SK-N-SH (cell line): ENCODE results near the gene DIS3L2. TPM values are rescaled to one million over a fixed set of nuclear protein-coding genes. Genes with fewer than 3 reads are reported as not detected.

ENCODE experiments used
- CTCF ChIA-PET: fragments of 300-600, 350-600 bp; formaldehyde crosslinking; extraction: SDS; loops from one replicate; lab custom pipeline; 2021; lab: Yijun Ruan, JAX
- POLR2A ChIA-PET: fragments of 350-600 bp; sonication (Branson Sonifier 250); formaldehyde crosslinking; extraction: SDS; loops from one replicate; lab custom pipeline; 2020; ENCODE audit warnings: antibody characterized with exemption, inconsistent platforms; lab: Yijun Ruan, JAX
- DNase-seq: peaks from one replicate; pipeline ENCODE4 v3.0.0; 2012
- H2AFZ ChIP-seq: fragments of 200-600 bp; sonication (generic); 2 replicates; pipeline ENCODE4 v1.8.1; 2016; ENCODE audit warnings: antibody characterized with exemption, mild to moderate bottlenecking, low read depth
- H3F3A ChIP-seq: fragments of 200-600 bp; sonication (generic); replicated peaks from 2 replicates; pipeline ENCODE3; 2016; ENCODE audit warnings: antibody characterized with exemption, mild to moderate bottlenecking; ENCODE audit not compliant: insufficient read depth
- H3K27ac ChIP-seq, 2 experiments: fragments of 200-500 bp in 1 of 2; fragments of 200-600 bp in 1 of 2; sonication (Bioruptor generic) in 1 of 2; sonication (generic), shearing (Covaris generic) in 1 of 2; 2 replicates each; pipeline versions ENCODE4 v1.5.1 to v1.6.1; 2014 to 2016; ENCODE audit warnings: low read depth in 2 of 2, inconsistent platforms in 1 of 2, low read length in 1 of 2, mild to moderate bottlenecking in 1 of 2, mixed read lengths in 1 of 2
- H3K27me3 ChIP-seq: fragments of 200-600 bp; sonication (generic), shearing (Covaris generic); 2 replicates; pipeline ENCODE4 v1.6.1; 2016; ENCODE audit warnings: mixed run types; ENCODE audit not compliant: insufficient read depth
- H3K36me3 ChIP-seq, 2 experiments: fragments of 200-500 bp in 1 of 2; fragments of 200-600 bp in 1 of 2; sonication (Bioruptor generic) in 1 of 2; sonication (generic) in 1 of 2; replicated peaks in 1 of 2; 2 replicates each; pipeline versions ENCODE3 to v1.5.1; 2014 to 2016; ENCODE audit warnings: low read length in 1 of 2, mild to moderate bottlenecking in 1 of 2; ENCODE audit not compliant: insufficient read depth in 2 of 2, control insufficient read depth in 1 of 2
- H3K4me1 ChIP-seq, 2 experiments: fragments of 200-500 bp in 1 of 2; fragments of 200-600 bp in 1 of 2; sonication (Bioruptor generic) in 1 of 2; sonication (generic), shearing (Covaris generic) in 1 of 2; 2 replicates each; pipeline versions ENCODE4 v1.5.1 to v1.6.1; 2014 to 2016; ENCODE audit warnings: low read depth in 1 of 2, low read length in 1 of 2, mixed run types in 1 of 2; ENCODE audit not compliant: insufficient read depth in 2 of 2, control insufficient read depth in 1 of 2
- H3K4me2 ChIP-seq: fragments of 200-600 bp; sonication (generic), shearing (Covaris generic); 2 replicates; pipeline ENCODE4 v1.6.1; 2017; ENCODE audit warnings: mixed run types
- H3K4me3 ChIP-seq, 2 experiments: fragments of 200-500 bp in 1 of 2; fragments of 200-600 bp in 1 of 2; sonication (Bioruptor generic) in 1 of 2; sonication (generic), shearing (Covaris generic) in 1 of 2; 2 replicates each; pipeline versions ENCODE4 v1.5.1 to v1.8.1; 2014 to 2016; ENCODE audit warnings: low read depth in 2 of 2, inconsistent platforms in 1 of 2, low read length in 1 of 2, mild to moderate bottlenecking in 1 of 2, mixed read lengths in 1 of 2, moderate library complexity in 1 of 2
- H3K79me2 ChIP-seq: fragments of 200-600 bp; sonication (generic); 2 replicates; pipeline ENCODE4 v1.8.1; 2017; ENCODE audit warnings: mild to moderate bottlenecking; ENCODE audit not compliant: insufficient read depth
- H3K9ac ChIP-seq: fragments of 200-600 bp; sonication (generic); 2 replicates; pipeline ENCODE4 v1.6.1; 2017; ENCODE audit warnings: mixed run types
- H3K9me2 ChIP-seq: fragments of 200-600 bp; sonication (generic); 2 replicates; pipeline ENCODE4 v1.6.1; 2017; ENCODE audit warnings: mixed run types
- H3K9me3 ChIP-seq: fragments of 200-600 bp; sonication (generic); 2 replicates; pipeline ENCODE4 v1.6.1; 2017; ENCODE audit warnings: mixed run types, mild to moderate bottlenecking, moderate library complexity
- H4K20me1 ChIP-seq: fragments of 200-600 bp; sonication (generic); 2 replicates; pipeline ENCODE4 v1.6.1; 2017; ENCODE audit warnings: mild to moderate bottlenecking, mixed run types; ENCODE audit not compliant: insufficient read depth
- EP300 ChIP-seq, 2 experiments: IDR thresholded peaks; 2 replicates each; pipeline versions ENCODE4 v1.4.0 to v1.6.1; 2012; ENCODE audit warnings: borderline replicate concordance in 1 of 2, low read depth in 1 of 2, low read length in 1 of 2
- EZH2phosphoT487 ChIP-seq: fragments of 200-600 bp; sonication (generic); IDR thresholded peaks from 2 replicates; pipeline ENCODE4 v1.6.1; 2017; ENCODE audit warnings: low read depth, mixed run types, mild to moderate bottlenecking, antibody characterized with exemption, moderate library complexity, borderline replicate concordance
- FOSL2 ChIP-seq: IDR thresholded peaks from 2 replicates; pipeline ENCODE4 v1.4.0; 2012; ENCODE audit warnings: low read depth, mild to moderate bottlenecking, moderate library complexity, borderline replicate concordance
- NFIC ChIP-seq: IDR thresholded peaks from 2 replicates; pipeline ENCODE4 v1.4.0; 2012; ENCODE audit warnings: borderline replicate concordance
- NRF1 ChIP-seq: IDR thresholded peaks from 2 replicates; pipeline ENCODE4 v1.6.1; 2012; ENCODE audit warnings: low read depth, mild to moderate bottlenecking, low read length
- RAD21 ChIP-seq: IDR thresholded peaks from 2 replicates; pipeline ENCODE4 v1.6.1; 2012; ENCODE audit warnings: mild to moderate bottlenecking, low read length
- RCOR1 ChIP-seq: fragments of 150-350 bp; IDR thresholded peaks from 2 replicates; pipeline ENCODE4 v1.6.1; 2017; ENCODE audit warnings: antibody characterized with exemption, low read length
- RFX5 ChIP-seq: IDR thresholded peaks from 2 replicates; pipeline ENCODE4 v1.6.1; 2012; ENCODE audit warnings: mild to moderate bottlenecking, improper control_type of control experiment, low read length
- RXRA ChIP-seq: IDR thresholded peaks from 2 replicates; pipeline ENCODE4 v1.4.0; 2012; ENCODE audit warnings: low read depth, mild to moderate bottlenecking, borderline replicate concordance
- SIN3A ChIP-seq: IDR thresholded peaks from 2 replicates; pipeline ENCODE4 v1.6.1; 2012; ENCODE audit warnings: low read depth, mild to moderate bottlenecking, low read length, moderate library complexity, borderline replicate concordance
- SMC3 ChIP-seq: IDR thresholded peaks from 2 replicates; pipeline ENCODE4 v1.6.1; 2012; ENCODE audit warnings: low read depth, low read length, improper control_type of control experiment
- TAF1 ChIP-seq: IDR thresholded peaks from 2 replicates; pipeline ENCODE4 v1.6.1; 2012; ENCODE audit warnings: low read depth, mild to moderate bottlenecking, low read length, moderate library complexity, borderline replicate concordance
- TCF12 ChIP-seq: IDR thresholded peaks from 2 replicates; pipeline ENCODE4 v1.4.0; 2012
- TEAD4 ChIP-seq: IDR thresholded peaks from 2 replicates; pipeline ENCODE4 v1.4.0; 2012; ENCODE audit warnings: mild to moderate bottlenecking, borderline replicate concordance; ENCODE audit not compliant: insufficient read depth
- WGBS: methylation state at CpG from one replicate; pipeline ENCODE4 v1.1.6; 2017; ENCODE audit warnings: low lambda C conversion rate; 5-methylcytosine and 5-hydroxymethylcytosine counted together
- polyA plus RNA-seq, 3 experiments: library from polyadenylated mRNA; depleted of rRNA; stranded (reverse); fragments of >200 nt; gene quantifications; 2 replicates each; pipeline ENCODE4 v1.2.3, GENCODE V29; 2012
- TF ChIP-seq, protein P1 (sequence below): fragments of 150-350 bp; IDR thresholded peaks from 2 replicates; pipeline ENCODE4 v1.6.1; 2017; ENCODE audit warnings: antibody characterized with exemption, low read length, low read depth, borderline replicate concordance
- TF ChIP-seq, protein P2 (sequence below): IDR thresholded peaks from 2 replicates; pipeline ENCODE4 v1.4.0; 2012; ENCODE audit warnings: low read depth, borderline replicate concordance
- TF ChIP-seq, protein P3 (sequence below): IDR thresholded peaks from 2 replicates; pipeline ENCODE4 v1.4.0; 2012; ENCODE audit warnings: low read depth

Gene DIS3L2
- polyA plus RNA-seq, 1 of the 3 experiments (the other 2 are of a cell fraction): 17.9 TPM

DNA sequence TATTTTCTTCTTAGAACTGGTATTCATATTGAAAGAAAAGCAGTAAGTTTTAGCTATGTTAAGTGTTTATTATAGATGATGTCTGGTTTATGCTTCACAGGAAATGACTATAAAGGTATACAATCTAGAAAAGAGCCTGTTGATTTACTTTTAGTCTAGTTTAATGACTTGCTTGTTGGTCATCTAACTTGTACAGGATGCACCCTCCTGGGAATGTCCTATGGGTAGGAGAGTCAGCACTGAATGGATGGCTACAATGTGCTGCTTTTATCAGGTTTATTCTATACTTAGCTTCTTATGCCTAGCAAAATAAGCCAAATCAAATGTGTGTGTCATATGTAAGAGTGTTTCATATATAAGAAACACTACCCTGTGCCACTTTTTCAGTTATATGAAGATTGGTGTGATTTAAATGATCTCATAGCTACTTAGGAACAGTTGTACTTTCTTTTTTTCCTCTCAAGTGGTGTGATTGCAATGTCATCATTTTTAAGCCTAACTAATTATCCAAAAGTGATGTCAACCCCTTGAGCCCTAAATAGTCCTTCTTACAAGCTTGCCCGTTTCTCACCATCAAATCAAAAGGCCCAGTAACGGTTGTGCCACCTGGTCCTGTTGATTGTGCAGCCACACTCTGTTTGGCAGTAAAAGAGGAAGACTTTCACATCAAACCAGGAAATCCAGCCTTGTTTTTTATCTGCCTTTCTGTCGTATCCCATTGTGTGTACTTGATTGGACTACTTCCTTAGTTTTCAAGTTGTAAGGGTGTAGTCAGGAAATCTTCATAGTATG lies 176.0 kb downstream of the DIS3L2 start:
- DNase-seq: no peak
- peaks cover 0 to 11% of the 10 kb centered on the region in 2 experiments; a peak in 1 of 4 replicates for H3K4me1 ChIP-seq
- ChIA-PET CTCF (interaction anchor here (1.3 to 2.4 kb wide), 2 partner anchors 212 to 231 kb away, joined by 3 to 13 read pairs; partner anchors contain the start of gene NPPC), POLR2A (no interaction called here)
- no peak overlapping the region for H3K27ac ChIP-seq
- no peaks in the 10 kb centered on the region for H3F3A ChIP-seq
- no peaks in the 10 kb centered on the region for H3K79me2 ChIP-seq
- H2AFZ ChIP-seq: no peak overlapping the region
- 87% methylated on average over 3 of the region's 3 CpGs for WGBS
- no peaks in the 10 kb centered on the region for H3K9me2 ChIP-seq
- H3K4me3 ChIP-seq: no peak overlapping the region
- no peaks in the 10 kb centered on the region for H4K20me1 ChIP-seq
- TF ChIP-seq RAD21 (no peak), NRF1 (no peak), EP300 (IDR thresholded peaks at IDR 0.05; ENCODE audit: borderline replicate concordance in 1 of 2, low read depth in 1 of 2, low read length in 1 of 2) (no peak), RFX5 (no peak), EZH2phosphoT487 (no peak), FOSL2 (no peak), RXRA (no peak), SMC3 (no peak), TAF1 (no peak), TEAD4 (no peak), NFIC (no peak), SIN3A (no peak), RCOR1 (no peak), TCF12 (no peak)
- TF ChIP-seq, protein P1, sequence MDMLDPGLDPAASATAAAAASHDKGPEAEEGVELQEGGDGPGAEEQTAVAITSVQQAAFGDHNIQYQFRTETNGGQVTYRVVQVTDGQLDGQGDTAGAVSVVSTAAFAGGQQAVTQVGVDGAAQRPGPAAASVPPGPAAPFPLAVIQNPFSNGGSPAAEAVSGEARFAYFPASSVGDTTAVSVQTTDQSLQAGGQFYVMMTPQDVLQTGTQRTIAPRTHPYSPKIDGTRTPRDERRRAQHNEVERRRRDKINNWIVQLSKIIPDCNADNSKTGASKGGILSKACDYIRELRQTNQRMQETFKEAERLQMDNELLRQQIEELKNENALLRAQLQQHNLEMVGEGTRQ: no peak
- TF ChIP-seq, protein P2, sequence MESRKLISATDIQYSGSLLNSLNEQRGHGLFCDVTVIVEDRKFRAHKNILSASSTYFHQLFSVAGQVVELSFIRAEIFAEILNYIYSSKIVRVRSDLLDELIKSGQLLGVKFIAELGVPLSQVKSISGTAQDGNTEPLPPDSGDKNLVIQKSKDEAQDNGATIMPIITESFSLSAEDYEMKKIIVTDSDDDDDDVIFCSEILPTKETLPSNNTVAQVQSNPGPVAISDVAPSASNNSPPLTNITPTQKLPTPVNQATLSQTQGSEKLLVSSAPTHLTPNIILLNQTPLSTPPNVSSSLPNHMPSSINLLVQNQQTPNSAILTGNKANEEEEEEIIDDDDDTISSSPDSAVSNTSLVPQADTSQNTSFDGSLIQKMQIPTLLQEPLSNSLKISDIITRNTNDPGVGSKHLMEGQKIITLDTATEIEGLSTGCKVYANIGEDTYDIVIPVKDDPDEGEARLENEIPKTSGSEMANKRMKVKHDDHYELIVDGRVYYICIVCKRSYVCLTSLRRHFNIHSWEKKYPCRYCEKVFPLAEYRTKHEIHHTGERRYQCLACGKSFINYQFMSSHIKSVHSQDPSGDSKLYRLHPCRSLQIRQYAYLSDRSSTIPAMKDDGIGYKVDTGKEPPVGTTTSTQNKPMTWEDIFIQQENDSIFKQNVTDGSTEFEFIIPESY: no peak
- TF ChIP-seq, protein P3, sequence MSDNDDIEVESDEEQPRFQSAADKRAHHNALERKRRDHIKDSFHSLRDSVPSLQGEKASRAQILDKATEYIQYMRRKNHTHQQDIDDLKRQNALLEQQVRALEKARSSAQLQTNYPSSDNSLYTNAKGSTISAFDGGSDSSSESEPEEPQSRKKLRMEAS: no peak
- H3K27me3 ChIP-seq: no peaks in the 10 kb centered on the region
- H3K9me3 ChIP-seq: no peaks in the 10 kb centered on the region
- H3K9ac ChIP-seq: no peak overlapping the region
- peaks cover 6 to 16% of the 10 kb centered on the region in 2 experiments for H3K36me3 ChIP-seq
- no peak overlapping the region; the same call in 1 of the 2 replicates for H3K4me2 ChIP-seq
